Stimulated activated CD8-positive, alpha-beta memory T cell treated with anti-CD3 and anti-CD28 coated beads, Interleukin-2, amount 100 ng/mL, for 1 hour (primary cell): ENCODE measurements around the gene KLK11.
A peak's percentile ranks its signal among the peaks of the same experiment; 100 is the strongest.

ENCODE experiments used
- DNase-seq, 2 donors: peaks; one replicate each; pipeline ENCODE4 v3.0.0-alpha.2; 2020; ENCODE audit warnings: low read depth in 2 of 2

The KLK11 gene

DNA sequence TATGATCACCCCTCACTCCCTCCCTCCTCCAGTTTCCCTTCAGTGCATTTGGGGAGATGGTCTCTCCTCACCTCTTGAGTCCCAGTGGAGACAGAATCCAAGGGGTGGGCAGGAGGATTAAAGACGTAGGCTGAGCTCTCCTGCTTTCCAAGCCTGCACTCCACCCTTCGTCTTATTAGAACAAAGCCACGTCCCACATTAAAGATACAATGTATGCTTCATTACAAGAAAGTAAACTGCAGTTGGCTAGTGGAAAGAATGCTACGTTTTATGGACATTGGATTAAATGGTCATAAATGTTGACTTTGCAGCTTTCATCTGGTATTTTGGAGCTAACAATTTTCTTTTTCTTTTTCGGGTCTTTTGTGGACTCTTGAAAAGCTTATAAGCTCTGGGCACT, 1.5 kb upstream of the KLK11 start:
- DNase-seq = no peak

DNA sequence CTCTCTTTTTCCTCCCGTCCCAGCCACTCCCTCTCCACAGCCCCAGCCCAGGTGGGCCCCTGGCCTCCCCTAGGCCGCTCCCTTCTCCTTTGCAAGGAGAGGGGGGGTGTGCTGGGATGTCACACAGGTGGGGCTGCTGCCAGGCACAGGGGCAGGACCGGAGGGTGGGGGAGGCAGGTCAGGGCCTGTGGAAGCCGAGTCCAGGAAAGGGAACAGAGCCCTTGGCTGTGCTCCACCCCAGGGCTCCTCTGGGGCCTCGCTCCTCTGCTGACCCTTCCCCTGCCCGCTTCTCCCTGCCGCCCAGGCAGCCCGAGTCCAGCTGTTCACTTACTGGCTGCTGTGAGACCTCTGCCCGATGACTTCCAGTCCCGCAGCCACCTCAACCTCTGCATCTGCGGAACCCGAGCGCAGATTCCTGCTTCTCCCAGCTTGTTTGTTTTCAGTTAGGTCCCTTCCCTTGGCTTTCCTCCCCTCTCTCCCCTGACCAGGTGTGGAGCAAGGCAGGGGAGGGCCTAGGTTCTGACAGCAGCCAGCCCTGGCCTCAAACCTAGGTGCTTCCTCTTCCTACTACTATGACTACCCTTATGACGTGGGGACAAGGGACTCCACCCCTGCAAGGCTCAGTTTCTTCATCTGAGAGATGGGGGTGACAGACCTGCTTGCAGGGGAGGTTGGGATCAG, 850 bp upstream of the KLK11 start:
- no peak for DNase-seq

DNA sequence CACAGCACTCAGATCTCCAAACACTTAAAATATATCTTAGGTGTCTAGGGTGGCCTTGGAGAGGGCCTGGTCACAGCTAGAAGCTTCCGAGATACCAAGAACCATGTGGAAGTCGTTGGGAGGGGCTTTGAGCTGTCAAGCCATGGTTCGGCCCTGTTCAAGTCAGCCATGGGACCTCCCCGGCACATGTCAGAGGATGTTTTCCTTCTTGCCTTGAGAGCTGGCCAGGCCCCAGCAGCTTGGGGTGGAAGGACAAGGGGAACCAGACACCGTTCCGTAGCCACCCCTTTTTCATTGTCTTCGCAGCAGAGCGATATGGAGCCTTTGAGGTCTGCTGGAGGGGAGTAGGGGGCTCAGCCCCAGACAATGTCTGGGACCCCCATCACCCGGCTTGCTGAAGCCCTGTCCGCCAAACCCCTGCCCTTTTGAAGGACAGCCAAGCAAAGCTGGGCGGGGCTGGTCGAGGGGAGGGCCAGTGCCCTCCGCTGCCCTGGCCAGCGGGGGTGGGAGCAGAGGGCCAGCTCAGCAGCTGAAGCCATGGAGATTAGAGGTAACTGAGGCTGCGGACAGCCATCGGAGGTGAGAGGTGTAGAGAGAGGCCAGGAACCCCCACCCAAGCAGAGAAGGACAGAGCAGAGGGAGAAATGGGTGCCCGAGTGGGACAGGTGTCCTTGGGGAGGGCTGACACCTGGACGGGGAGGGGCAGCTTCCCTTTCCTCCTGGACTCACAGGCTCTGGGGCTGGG, 435 bp downstream of the KLK11 start:
- no peak for DNase-seq

DNA sequence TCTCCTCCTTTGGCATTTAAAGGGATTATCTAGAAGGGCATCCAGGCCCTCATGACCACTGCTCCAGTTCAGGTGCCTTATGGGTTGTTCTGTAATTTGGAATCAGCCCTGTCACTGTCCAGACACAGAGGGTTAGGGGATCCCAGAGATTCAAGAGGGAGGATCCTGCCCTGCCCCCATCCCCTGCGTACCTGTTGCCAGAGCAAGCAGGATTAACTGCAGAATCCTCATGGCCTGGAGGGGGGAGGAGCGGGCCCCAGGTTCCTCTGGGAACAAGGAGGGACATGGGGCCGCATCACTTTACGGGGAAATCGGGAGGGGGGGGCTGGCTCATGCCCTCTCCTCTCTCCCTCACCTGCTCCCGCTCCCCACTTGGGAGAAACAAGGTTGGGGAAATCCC, 1.0 kb downstream of the KLK11 start:
- no peak for DNase-seq

DNA sequence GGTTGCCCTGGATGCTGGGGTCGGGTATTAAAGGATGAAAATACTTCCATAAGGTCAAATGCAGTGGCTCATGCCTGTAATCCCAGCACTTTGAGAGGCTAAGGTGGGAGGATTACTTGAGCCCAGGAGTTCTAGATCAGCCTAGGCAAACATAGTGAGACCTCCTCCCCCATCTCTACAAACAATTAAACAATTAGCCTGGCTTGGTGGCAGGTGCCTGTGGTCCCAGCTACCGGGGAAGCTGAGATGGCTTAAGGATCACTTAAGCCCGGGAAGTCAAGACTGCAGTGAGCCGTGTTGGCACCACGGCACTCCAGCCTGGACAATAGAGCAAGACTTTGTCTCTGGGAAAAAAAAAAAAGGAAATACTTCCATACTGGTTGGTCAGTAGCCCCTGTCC, 1.5 kb downstream of the KLK11 start:
- DNase-seq = no peak

DNA sequence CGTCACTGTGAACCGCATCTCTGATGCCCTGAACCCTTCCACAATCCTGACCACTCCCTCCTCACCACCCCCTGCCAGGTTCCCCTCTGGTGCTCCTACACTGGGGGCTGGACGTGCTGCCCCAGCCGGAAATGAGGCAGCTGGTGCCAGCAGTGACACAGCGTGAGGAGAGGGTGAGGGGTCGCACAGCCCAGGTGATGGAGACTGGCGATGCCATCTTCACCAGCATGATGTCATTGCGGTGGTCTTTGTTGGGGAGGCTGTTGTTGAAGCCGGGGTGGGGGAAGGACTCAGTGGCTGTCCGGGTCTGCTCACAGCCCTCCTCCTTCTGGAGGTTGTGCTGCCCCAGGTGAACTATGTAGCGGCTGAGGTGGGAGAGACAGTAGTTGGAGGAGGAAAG, 2.5 kb downstream of the KLK11 start:
- no peak for DNase-seq

DNA sequence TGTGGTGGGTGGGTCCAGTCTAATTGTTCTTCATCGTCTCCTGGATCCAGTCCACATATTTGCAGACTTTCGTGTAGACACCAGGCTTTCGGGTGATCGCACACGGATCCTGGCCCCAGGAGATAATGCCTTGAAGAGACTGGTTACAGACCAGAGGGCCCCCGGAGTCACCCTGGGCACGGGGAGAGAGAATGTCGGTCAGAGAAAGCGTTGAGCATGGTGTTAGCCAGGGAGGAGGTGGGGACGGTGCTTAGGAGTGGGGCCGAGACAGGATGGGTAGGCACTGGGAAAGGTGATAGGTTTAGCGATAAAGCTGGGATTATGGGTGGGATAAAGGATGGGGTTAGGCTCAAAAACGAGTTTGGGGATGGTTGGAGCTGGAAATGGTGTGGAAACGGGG, 3.9 kb downstream of the KLK11 start:
- no peak for DNase-seq

DNA sequence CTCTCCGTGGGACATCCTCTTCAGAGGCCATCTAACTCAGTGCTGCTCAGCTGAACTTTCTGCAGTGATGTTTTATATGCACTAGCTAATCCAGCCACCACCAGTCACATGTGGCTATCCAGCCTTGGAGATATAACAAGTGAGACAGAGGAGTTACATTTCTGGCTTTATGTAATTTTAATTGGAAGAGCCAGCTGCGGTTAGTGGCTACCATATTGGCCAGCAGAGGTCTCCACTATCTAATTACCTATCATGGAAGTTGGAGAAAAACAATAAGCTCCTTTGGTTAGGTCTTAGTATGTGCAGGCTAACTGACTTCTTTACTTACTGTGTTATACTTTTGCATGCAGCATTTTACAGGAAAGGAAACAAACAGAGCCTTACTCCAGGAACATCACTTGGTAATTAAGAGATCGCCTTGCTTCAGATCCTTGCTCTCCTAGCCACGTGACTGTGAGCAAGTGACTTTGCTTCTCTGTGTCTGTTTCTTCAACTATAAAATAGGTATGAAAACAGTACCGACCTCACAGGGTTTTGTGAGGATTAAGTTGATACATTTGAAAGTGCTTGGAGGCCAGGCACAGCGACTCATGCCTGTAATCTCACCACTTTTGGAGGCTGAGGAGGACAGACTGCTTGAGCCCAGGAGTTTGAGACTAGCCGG, 5.3 kb downstream of the KLK11 start:
- DNase-seq = no peak

DNA sequence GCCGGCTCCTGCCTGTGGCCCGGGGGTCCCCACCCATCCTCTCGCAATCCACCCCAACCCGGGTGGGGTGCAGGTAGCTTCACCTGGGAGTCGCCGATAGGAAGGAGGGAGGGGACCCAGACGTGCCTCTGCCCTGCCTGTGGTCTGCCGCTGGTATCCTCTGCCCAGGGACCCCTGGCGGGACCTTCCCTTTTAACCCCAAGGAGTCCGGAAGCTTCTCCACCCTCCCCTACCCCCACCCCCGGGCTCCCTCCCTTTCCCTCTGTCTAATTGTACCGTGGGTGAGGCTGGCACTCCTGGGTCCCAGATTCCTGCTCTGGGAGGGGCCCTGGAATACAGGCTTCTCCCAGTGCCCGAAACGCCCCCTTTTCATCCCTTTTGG, 6.9 kb downstream of the KLK11 start, which contains the start of gene KLK10:
TSS of gene KLK10 (minus strand) at position 166 of the 382 bp plus-strand sequence. CDS start 579 bp downstream, outside the sequence.
- no peak for DNase-seq

DNA sequence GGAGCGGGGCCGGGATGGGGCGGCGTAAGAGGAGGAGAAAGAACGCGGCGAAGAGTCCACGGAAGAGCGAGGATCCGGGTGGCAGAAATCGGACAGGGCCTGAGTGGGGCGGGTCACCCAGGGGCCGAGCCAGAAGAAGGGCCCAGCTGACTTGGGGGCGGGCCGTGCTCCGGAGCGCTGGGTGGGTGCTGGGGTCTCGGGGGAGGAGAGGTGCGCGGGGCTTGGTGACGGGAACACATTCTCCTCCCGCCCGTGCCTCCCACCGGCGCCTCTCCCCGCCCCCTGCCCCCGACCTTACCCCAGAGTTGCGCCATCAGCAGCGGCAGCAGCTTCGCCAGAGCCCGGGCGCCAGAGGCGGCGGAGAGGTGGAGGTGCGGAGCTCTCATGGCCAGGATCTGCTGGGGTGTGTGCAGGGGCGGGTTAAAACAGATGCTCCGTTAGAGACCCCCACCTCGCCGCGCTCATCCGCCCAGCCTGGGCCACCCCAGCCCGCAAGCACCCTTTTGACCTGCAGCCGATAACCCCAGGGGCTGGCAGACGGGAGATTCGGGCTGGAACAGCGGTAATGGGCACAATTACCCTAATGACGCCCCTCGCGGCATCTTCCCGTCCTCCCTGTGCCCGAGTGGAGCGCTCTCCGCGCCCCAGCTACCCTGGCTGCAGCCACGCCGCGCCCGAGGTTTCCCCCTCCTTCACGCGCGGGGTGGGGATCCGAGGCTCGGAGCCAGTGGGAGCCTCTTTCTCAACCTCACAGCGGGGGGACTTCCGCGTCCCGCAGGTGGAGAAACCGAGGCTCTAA, 7.5 kb downstream of the KLK11 start:
- no peak for DNase-seq

DNA sequence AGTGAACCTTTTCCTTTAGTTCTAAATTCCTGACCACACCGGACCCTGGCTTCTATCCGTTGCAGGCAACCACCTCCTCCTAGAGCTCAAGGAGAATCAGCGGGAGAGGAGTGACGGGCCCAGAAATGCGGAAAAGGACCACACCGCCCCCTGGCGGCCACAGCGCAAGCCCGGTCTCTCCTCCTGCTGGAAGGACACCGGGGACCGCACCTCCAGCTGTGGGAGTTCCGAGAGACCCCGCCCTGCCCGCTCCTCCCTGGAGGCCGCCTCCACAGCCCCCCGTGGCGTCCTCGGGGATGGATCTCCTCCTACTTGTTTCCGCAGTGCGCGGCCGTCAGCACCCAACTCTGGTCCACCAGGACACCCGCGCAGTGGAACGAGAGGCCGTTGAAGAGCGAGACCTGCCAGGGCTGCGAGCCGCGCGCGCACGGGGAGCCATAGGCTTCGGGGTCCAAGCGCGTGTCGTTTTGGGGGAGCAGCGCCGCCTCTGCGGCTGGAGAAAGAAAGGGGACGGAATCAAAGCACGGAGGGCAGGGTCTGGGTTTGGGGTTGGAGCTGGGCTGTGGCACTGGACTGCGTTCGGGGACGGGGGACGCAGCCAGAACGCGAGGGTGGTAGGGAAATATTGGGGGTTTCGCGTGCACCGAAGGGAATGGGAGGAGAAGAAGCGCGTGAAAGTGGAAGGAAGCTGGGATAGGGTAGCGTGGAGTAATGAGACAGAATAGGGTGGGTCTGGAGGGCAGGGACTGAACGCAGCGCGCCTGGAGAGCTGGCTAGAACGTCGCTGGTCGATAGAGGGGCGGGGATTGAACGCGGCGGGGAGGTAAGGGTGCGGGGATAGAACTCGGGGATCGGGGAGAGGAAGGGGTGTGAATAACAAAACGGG, 9.4 kb downstream of the KLK11 start:
- DNase-seq = peak; percentile 16 to 30

DNA sequence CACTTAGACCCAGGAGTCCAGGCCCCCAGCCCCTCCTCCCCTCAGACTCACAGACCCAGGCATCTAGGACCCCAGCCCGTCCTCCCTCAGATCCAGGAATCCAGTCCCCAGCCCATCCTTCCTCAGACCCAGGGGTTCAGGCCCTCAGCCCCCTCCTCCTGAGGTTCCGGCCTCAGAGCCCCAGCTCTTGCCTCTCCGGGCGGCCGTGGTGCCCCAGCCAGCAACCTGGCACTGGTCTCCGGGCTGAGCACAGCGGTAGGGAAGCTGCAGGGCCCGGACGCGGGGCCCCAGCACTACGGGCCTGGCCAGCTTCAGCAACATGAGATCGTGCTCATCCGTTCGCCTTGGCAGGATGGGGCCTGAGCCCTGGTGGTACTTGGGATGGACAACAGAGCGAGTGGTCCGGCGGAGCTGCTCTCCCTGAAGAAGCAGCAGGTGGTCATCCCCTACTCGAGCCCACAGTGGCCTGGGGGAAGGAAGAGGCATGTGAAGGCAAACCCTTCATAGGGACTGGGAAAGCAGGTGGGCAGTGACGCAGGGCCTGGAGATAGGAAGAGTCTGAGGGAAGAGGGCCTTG, 10.6 kb downstream of the KLK11 start:
- DNase-seq = no peak

DNA sequence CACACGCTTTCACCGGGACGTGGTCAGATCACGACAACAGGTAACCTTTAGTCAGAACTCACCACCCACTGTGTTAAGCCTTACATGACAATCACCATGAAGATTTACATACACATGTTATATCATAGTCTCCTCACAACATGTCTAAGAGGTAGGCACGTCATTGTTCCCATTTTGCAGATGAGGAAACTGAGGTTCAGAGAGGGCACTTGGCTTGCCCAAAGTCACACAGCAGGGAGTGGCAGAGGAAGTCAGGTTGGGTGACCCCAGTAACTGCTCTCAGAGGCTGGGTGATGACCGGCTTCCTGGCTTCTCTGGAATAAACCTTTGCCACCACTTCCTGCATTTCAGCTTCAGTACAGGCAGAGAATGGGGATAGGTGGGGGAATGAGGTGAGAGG, 12.2 kb downstream of the KLK11 start:
- DNase-seq = no peak

DNA sequence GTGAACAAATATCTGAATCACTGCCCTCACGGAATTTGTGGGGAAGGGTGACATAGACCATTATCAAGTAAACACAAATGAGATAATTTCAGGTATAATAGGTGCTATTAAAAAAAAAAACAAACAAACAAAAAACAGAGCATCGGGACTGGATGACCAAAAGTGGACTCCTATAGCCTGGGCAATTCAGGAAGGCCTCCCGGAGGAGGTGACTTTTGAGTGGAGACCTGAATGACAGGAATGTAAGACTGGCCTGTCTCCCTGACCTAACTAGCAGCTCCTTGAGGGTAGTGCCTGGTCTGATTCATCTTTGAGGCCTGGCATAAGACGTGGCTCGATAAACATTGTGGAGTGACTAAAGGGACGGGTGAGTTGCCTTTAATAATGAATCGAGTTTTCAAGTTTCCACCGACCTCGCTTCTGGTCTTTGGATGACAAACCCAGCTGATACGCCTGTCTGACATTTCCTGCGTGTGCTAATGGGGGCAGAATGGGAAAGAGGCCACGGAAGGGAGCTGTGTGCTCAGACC, 13.7 kb downstream of the KLK11 start:
- DNase-seq = no peak

DNA sequence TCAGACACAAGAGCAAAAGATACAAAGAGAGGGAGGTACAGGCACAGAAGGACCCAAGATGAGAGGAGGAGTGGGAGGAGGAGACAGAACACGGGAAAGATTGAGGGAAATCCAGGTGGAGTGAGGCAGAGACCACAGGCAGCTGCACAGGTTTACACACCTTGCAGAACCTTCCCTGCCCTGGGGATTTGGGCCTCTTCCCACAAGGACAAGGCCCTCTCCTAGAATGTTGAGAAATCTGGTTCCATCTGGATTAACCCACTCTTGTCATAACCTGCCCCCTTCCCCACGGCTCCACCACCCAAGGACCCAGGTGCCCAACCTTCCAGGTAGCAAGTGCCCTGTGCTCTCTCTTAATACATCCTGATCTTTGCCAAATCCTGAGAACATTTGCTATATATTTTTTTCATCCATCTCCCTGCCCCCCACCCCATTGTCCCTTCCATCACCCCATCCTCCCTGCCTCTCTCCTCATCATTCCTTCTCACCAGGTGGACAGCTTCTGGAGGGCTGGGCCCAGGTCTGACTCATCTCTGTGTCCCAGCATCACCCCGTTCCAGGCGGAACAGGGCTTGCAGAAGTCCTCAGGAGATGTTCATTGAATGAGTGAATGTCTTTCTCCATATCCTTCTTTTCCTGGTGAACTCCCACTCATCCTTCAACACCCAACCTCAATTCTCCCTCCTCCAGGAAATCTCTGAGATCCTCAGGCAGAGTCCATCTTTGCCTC, 16.2 kb downstream of the KLK11 start:
- no peak for DNase-seq

DNA sequence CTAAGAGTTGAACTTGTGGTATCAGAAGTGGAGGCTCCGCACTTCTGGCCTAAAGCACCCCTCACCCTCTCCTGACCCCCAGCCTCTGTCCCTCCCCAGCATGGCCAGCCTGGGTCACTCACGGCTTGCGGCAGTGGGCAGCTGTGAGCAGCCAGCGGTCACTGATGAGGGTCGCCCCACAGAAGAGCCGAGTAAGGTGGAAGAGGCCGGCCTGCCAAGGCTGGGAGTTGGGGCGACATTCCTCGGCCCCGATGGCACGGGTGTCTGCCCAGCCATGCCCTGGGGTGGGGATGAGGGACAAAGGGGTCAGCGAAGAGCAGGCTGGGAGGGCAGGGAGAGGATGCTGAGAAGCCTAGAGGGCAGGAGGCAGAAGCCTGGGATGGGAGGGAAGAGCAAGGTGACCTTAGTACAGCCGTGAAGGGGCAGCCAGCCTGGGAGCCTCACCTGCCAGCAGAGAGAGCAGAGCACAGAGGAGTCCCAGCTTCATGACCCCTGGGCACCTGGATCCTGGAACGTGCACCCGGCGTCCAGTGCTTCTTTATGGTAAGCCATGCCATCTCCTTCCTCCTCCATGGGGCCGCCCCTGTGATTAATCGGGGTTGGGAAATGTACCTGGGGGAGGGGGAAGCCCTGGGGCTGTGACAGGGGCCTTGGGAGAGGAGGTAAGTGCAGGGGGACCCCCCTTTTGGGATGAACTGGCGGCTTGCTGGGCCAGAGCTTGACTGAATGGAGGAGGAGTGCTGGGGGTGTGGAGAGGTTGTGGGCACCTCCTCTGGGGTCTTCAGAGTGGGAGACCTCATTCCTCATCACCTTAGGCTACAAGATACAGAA, 17.1 kb downstream of the KLK11 start:
- no peak for DNase-seq

DNA sequence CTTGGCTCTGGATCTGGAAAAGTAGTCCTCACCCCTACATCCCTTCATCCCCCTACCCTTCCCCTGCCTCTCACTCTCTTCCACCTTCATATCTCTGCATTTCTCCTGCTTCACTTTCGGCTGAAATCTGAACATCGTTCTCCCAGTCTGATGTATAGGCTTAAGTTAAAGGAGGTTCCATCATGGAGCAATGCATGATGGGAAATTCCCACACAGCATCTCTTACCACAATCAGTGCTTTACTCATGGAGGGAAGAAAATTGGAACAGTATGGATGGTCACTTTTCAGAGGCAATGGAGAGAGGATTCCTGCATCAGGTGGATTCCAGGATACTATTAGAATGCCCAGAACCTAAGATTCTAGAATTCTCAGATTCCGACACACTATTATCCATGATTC, 18.9 kb downstream of the KLK11 start:
- DNase-seq = no peak

DNA sequence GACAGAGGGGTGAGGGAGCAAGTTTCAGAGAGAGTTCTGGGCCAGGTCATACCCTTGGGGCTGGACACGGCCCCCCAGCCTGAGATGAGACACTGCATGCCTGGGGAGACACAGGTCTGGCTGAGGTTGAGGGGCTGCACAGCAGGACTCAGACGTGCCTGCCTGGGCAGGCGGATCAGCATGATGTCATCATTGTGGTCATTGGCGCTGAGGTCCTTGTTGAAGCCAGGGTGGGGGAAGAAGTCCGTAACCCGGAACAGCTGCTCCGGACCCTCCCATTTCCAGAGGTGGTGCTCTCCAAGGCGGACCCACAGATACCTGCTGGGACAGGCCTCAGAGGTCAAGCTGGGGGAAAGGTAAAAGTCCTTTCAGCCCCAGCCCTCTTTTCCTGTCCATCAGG, 20.0 kb downstream of the KLK11 start:
- no peak for DNase-seq

DNA sequence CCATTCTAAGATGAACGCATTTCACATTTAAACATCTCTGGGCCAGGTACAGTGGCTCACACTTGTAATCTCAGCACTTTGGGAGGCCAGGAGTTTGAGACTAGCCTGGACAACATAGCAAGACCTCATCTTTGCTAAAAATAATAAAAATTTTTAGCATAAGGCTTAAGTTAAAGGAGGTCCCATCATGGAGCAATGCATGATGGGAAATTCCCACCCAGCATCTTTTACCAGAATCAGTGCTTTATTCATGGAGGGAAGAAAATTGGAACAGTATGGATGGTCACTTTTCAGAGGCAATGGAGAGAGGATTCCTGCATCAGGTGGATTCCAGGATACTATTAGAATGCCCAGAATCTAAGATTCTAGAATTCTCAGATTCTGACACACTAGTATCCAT, 21.2 kb downstream of the KLK11 start:
- no peak for DNase-seq
